ENCODE measurements around the gene NCOA3. TPM values are rescaled to one million over a fixed set of nuclear protein-coding genes. Genes with fewer than 3 reads are reported as not detected.

Gene NCOA3
- total RNA-seq, 1 experiment from 2014 or later, result 23.3 TPM

DNA sequence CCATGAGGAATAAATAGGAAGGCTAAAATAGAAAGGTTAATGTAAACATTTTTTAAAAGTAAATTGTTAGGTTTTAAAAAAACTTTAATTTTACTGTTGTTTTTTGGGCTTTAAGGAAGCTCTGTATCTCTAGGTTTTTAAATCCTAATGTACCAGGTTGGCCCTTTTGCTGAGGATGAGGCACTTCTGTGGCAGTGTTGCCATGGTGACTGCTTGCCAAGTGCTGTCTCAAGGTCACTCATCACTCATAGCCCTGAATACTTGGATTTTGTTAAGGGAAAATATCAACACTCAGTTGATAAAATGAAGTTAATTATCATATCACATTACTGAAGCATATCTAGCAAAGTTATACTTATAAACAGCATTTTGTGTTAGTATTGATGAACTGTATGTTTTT, 50.2 kb downstream of the NCOA3 start:
- no peak overlapping the region for H2BK120ac ChIP-seq (ENCODE audit: low read depth, low read length, poor library complexity, severe bottlenecking)
- Mint-ChIP-seq H3K9me3 (peaks cover 0 to 4% of the 10 kb centered on the region in 2 experiments; a peak in 4 of 5 replicates), H3K36me3 (ENCODE audit: insufficient read depth in 1 of 3, low read depth in 3 of 3) (peaks cover 3 to 8% (median 4%) of the 10 kb centered on the region in 3 experiments; a peak in 6 of 7 replicates), H3K27me3 (ENCODE audit: low read depth) (no peaks in the 10 kb centered on the region), H3K4me1 (peaks cover 27 to 30% of the 10 kb centered on the region in 2 experiments), H3K27ac (no peak overlapping the region), H3K4me3 (no peak overlapping the region)
- H4K8ac ChIP-seq (replicated peaks; ENCODE audit: insufficient read length, low read depth, low read length), result no peak overlapping the region
- no peak overlapping the region for H3K14ac ChIP-seq (ENCODE audit: insufficient read depth, low read length)
- no peak overlapping the region for H3K18ac ChIP-seq (ENCODE audit: insufficient read length, low read depth, low read length)
- H2BK12ac ChIP-seq (ENCODE audit: insufficient read length, low read depth, low read length), result no peak overlapping the region
- no peak overlapping the region for H2BK5ac ChIP-seq (ENCODE audit: insufficient read length, low read length)
- H3K23me2 ChIP-seq (ENCODE audit: insufficient read length, low read depth, low read length, poor library complexity, severe bottlenecking), result no peaks in the 10 kb centered on the region
- no peak overlapping the region for H2AK5ac ChIP-seq (ENCODE audit: insufficient read length, low read length)
- no peak overlapping the region for H3K9ac ChIP-seq (ENCODE audit: extremely low read depth, insufficient read length, low read length)
- H3K79me2 ChIP-seq (ENCODE audit: insufficient read depth, low read length), result no peaks in the 10 kb centered on the region
- no peak overlapping the region for H4K5ac ChIP-seq (ENCODE audit: insufficient read length, low read depth, low read length)
- H3K56ac ChIP-seq (ENCODE audit: insufficient read length, low read depth, low read length), result no peak overlapping the region
- no peak overlapping the region for H2AFZ ChIP-seq (ENCODE audit: low read length)
- H3K4ac ChIP-seq (ENCODE audit: low read depth, low read length), result no peak overlapping the region
- peaks cover 5% of the 10 kb centered on the region for H3K79me1 ChIP-seq (ENCODE audit: insufficient read depth, low read depth, low read length, poor library complexity, severe bottlenecking)
- H3K4me1 ChIP-seq (ENCODE audit: insufficient read depth, low read length), result no peaks in the 10 kb centered on the region; the same call in 1 of the 2 replicates
- H3T11ph ChIP-seq (ENCODE audit: low read length), result no peak overlapping the region
- H3K23ac ChIP-seq (ENCODE audit: insufficient read length, low read depth, low read length), result no peak overlapping the region
- H3K4me2 ChIP-seq (ENCODE audit: insufficient read depth, insufficient read length, low read length), result no peak overlapping the region
- no peaks in the 10 kb centered on the region for H3K27me3 ChIP-seq (ENCODE audit: insufficient read depth, low read length)
- no peaks in the 10 kb centered on the region for H4K20me1 ChIP-seq (ENCODE audit: control insufficient read depth, insufficient read depth, insufficient read length)
- H2BK15ac ChIP-seq (ENCODE audit: low read depth, low read length), result no peak overlapping the region
- H3K27ac ChIP-seq (ENCODE audit: insufficient read length, low read depth, low read length), result no peak overlapping the region
- no peaks in the 10 kb centered on the region for H3K9me3 ChIP-seq (ENCODE audit: control insufficient read depth, low read depth, low read length)
- H2BK20ac ChIP-seq (ENCODE audit: low read depth, low read length, poor library complexity, severe bottlenecking), result no peak overlapping the region
- DNase-seq, result no peak
- no peak for TF ChIP-seq CTCF (conservative IDR thresholded peaks at IDR 0.05)
- H4K91ac ChIP-seq (ENCODE audit: insufficient read length, low read depth, low read length), result no peak overlapping the region

Measured in H9 (cell line).